OCI-LY3 (cell line): Measurements from ENCODE around the gene EWSR1.
A peak's percentile ranks its signal among the peaks of the same experiment; 100 is the strongest.

Experiments used
- H2AFZ ChIP-seq: fragments of 200-600, 300-600 bp; shearing (Covaris generic); 2 replicates; pipeline ENCODE4 v1.6.0; 2014; ENCODE audit warnings: antibody characterized with exemption, low read depth, low read length
- H3K27ac ChIP-seq: fragments of 200-600, 300-600 bp; sonication (generic); 2 replicates; pipeline ENCODE4 v1.5.1; 2014; ENCODE audit warnings: mild to moderate bottlenecking, low read length, moderate library complexity, mixed read lengths
- H3K27me3 ChIP-seq: fragments of 200-600, 300-600 bp; sonication (generic); 2 replicates; pipeline ENCODE4 v1.6.1; 2014; ENCODE audit warnings: low read depth, low read length, mixed read lengths
- H3K36me3 ChIP-seq: fragments of 200-600, 300-600 bp; sonication (generic); replicated peaks from 2 replicates; pipeline ENCODE3; 2014; ENCODE audit warnings: low read depth, low read length, mixed read lengths
- H3K4me1 ChIP-seq: fragments of 300-600, 200-600 bp; sonication (generic); 2 replicates; pipeline ENCODE4 v1.6.1; 2014; ENCODE audit warnings: low read length, mixed read lengths
- H3K4me2 ChIP-seq: fragments of 200-600, 300-600 bp; sonication (generic); 2 replicates; pipeline ENCODE4 v1.6.1; 2014; ENCODE audit warnings: low read length, mixed read lengths
- H3K4me3 ChIP-seq: fragments of 300-600, 200-600 bp; sonication (generic); 2 replicates; pipeline ENCODE4 v1.5.1; 2014; ENCODE audit warnings: antibody characterized with exemption, mild to moderate bottlenecking, low read length, moderate library complexity
- H3K79me2 ChIP-seq: fragments of 300-600, 200-600 bp; shearing (Covaris generic); 2 replicates; pipeline ENCODE4 v1.6.1; 2014; ENCODE audit warnings: mild to moderate bottlenecking, low read length, mixed read lengths
- H3K9ac ChIP-seq: fragments of 300-600, 200-600 bp; shearing (Covaris generic); 2 replicates; pipeline ENCODE4 v1.6.0; 2014; ENCODE audit warnings: mild to moderate bottlenecking, low read length, moderate library complexity
- H3K9me3 ChIP-seq: fragments of 200-600, 300-600 bp; shearing (Covaris generic); 2 replicates; pipeline ENCODE4 v1.6.1; 2014; ENCODE audit warnings: low read length, mixed read lengths; ENCODE audit not compliant: insufficient read depth
- H4K20me1 ChIP-seq: fragments of 200-600, 300-600 bp; sonication (generic); 2 replicates; pipeline ENCODE4 v1.6.1; 2016; ENCODE audit warnings: low read length, mixed read lengths; ENCODE audit not compliant: insufficient read depth
- EZH2phosphoT487 ChIP-seq: fragments of 200-600 bp; shearing (Covaris generic); IDR thresholded peaks from 2 replicates; pipeline ENCODE4 v1.6.1; 2018; ENCODE audit warnings: antibody characterized with exemption, mixed run types, low read depth
- TF ChIP-seq, protein P1 (sequence below): fragments of 200-600, 300-600 bp; sonication (generic); IDR thresholded peaks from 2 replicates; pipeline ENCODE4 v1.5.1; 2014; ENCODE audit warnings: antibody characterized with exemption, low read length, low read depth

EWSR1 gene

DNA sequence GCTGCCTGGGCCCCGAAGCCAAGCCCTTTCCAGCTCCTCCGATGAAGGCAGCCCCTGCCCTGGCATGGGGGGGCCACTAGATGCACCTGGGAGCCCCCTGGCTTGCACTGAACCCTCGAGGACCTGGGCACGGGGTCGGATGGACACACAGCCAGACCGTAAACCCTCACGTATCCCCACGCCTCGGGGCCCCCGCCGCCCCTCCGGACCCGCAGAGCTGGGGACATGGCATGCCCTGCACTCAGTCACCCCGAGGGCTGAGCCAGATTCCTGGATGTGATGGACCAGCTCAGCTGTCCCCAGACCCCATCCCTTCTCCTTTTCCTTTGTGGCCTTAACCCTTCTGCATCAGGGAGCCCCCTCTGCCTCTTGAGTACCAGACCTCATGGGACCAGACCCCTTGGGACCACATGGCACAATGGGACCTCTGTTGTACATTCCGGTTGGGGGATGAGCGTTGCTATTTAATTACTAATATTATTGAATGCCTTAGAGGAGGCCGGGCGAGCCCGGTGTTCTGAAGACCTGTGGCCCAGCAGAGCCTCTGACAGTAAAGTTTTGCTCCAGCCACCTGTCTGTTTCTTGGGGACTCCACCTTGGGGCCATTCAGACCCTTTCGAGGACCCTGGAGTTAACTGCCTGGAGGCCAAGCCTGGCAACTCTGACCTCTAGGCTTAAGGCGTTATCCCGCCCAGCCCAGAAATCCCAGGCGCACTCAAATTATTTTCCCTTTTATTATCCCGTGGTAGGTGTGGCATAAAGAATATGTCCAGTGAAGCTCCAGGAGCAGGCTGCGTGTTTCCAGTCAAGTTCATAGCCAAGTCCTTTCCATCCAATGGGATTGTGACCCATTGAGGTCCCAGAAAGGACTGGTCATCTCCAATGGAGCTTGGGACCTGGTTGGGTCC is 44.4 kb downstream of the EWSR1 start:
- no peaks in the 10 kb centered on the region for H3K27me3 ChIP-seq
- H3K79me2 ChIP-seq = no peaks in the 10 kb centered on the region
- TF ChIP-seq, protein P1, sequence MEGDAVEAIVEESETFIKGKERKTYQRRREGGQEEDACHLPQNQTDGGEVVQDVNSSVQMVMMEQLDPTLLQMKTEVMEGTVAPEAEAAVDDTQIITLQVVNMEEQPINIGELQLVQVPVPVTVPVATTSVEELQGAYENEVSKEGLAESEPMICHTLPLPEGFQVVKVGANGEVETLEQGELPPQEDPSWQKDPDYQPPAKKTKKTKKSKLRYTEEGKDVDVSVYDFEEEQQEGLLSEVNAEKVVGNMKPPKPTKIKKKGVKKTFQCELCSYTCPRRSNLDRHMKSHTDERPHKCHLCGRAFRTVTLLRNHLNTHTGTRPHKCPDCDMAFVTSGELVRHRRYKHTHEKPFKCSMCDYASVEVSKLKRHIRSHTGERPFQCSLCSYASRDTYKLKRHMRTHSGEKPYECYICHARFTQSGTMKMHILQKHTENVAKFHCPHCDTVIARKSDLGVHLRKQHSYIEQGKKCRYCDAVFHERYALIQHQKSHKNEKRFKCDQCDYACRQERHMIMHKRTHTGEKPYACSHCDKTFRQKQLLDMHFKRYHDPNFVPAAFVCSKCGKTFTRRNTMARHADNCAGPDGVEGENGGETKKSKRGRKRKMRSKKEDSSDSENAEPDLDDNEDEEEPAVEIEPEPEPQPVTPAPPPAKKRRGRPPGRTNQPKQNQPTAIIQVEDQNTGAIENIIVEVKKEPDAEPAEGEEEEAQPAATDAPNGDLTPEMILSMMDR = no peak
- TF ChIP-seq EZH2phosphoT487 = no peak
- H3K27ac ChIP-seq = no peak overlapping the region
- H3K9me3 ChIP-seq = no peaks in the 10 kb centered on the region
- H3K4me1 ChIP-seq = no peaks in the 10 kb centered on the region
- no peak overlapping the region for H2AFZ ChIP-seq
- no peak overlapping the region for H3K4me2 ChIP-seq
- no peak overlapping the region for H3K4me3 ChIP-seq
- H4K20me1 ChIP-seq = no peaks in the 10 kb centered on the region
- H3K9ac ChIP-seq = no peak overlapping the region
- no peaks in the 10 kb centered on the region for H3K36me3 ChIP-seq

DNA sequence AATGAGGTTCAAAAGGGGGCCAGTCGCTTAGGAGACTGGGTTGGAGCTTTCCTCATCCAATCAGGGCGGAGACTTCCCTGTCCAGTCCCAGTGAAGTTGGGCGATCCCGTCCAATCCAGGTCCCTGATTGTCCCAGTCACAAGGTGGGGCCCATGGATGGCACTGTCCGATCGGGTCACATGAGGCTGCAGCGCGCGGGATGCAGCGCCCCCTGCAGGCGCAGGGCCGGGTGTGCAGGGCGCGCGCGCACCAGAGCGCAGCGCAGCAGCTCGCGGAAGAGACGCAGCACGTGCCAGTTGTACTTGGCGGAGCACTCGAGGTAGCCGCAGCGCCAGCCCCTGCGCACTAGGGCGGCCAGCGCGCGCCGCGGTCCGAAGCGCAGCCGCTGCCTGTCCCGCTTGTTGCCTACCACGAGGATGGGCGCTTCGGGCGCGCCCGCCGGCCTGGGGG is 45.1 kb downstream of the EWSR1 start:
- Histone ChIP-seq H3K27ac (no peak overlapping the region), H3K4me2 (no peak overlapping the region), H3K79me2 (no peaks in the 10 kb centered on the region), H3K4me3 (no peak overlapping the region), H3K9ac (no peak overlapping the region), H4K20me1 (no peaks in the 10 kb centered on the region), H2AFZ (no peak overlapping the region), H3K9me3 (no peaks in the 10 kb centered on the region), H3K27me3 (no peaks in the 10 kb centered on the region), H3K36me3 (no peaks in the 10 kb centered on the region), H3K4me1 (no peaks in the 10 kb centered on the region)
- no peak for TF ChIP-seq EZH2phosphoT487
- TF ChIP-seq, protein P1 = peak; percentile 35

DNA sequence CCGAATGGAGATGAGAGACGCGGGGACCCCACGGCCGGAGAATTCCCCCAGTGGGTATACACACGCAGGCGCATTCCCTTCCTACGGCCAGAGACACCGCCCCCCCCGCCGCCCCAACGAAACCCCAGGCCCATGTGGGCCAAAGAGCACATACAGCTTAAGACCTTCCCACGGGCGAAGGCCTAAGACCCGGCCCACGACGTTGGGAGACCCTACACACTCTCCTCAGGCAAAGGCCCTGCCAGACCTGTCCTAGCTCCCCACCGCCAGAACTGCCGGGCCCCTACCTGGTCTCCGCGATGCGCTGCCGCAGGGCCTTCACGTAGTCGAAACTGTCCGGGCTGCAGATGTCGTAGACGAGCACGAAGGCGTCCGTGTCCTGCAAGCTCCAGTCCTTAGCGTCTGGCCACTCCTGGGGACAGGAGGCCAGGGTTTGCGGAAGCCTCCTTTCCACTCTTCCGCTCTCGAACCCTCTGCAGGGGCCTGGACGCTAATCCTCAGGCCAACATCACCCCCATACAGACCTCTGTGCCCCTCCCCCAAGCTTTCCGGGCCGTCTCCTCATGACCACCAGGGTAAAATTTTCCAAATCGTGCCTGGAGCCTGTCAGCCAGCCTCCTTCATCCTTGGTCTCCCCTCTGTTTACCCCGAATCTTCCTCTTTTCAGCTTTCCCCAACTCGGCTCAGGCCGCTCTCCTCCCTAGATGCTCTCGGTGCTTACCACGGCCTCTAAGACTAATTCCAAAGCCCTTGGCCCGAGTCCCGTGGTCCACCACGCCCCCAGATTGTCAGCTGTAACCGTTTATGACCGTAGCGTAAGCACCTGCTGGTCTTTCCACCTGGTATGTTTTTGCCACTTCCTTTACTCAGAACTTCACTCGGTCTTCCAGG is 45.8 kb downstream of the EWSR1 start:
- Histone ChIP-seq H3K4me3 (no peak overlapping the region), H3K4me2 (no peak overlapping the region), H3K9me3 (no peaks in the 10 kb centered on the region), H4K20me1 (no peaks in the 10 kb centered on the region), H3K9ac (no peak overlapping the region), H3K79me2 (no peaks in the 10 kb centered on the region), H3K27ac (no peak overlapping the region), H3K27me3 (no peaks in the 10 kb centered on the region), H3K36me3 (no peaks in the 10 kb centered on the region), H3K4me1 (no peaks in the 10 kb centered on the region), H2AFZ (no peak overlapping the region)
- TF ChIP-seq, protein P1 = no peak
- no peak for TF ChIP-seq EZH2phosphoT487
